HG03159 (cell line): ENCODE results near the gene HCRT.
"Not testable (repeated sequence)": the region's sequence is repeated elsewhere in the genome, so short reads cannot be mapped to it uniquely, and the experiment has no call there.

Experiments
- ATAC-seq: cut with Tn5 transposase; IDR thresholded peaks from one replicate; pipeline ENCODE4 v1.9.1; 2021; ENCODE audit warnings: mild to moderate bottlenecking, moderate library complexity; ENCODE audit not compliant: unreplicated experiment

HCRT gene

GRCh38 chr17:42184713-42185620 is at the start of gene HCRT:
HCRT (minus strand) TSS chr17:42185452; CDS start chr17:42185365, 87 bp downstream.
- ATAC-seq, result no peak

DNA sequence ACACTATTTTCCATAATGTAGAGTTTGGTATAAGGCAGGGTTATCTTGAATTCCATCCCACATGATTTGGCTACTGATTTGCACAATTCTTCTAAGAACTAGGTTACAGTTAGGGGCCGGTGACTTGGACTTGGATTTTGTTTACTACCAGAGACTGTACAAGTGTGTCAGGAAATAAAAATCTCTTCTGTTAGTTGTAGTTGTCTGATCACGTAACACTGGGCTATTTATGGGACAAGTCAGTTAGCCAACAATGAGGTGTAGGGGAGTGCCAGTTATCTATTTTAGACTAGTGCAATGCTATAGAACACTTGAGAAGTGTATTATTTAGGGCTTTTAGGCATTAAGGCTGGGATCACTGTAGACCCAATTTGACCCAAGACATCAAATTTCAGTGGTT is 48.7 kb upstream of the HCRT start:
- ATAC-seq, result no peak

DNA sequence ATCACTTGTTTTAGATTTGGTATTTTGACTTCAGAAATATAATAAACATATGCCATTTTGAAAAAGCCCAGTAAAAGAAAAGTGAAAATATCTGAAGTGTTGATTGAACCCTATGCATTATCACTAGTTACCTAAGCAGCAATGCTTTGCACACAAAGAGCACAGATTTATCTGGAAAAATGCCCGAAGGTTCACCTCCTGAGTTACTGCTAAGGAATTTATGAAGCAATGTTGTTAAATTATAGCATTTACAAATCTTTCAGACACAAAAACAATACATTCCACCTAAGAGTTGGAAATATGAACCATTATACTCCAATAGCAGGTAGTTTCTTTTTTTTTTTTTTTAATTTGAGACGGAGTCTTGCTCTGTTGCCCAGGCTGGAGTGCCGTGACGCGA is 47.9 kb upstream of the HCRT start:
- ATAC-seq, result no peak

- ATAC-seq, result no peak
Observed at GRCh38 chr17:42230225-42230624, 45.0 kb upstream of the HCRT start.

- ATAC-seq, result no peak
Observed at GRCh38 chr17:42227849-42228700, 42.8 kb upstream of the HCRT start.

GRCh38 chr17:42225646-42226045 is 40.4 kb upstream of the HCRT start:
- no peak for ATAC-seq

GRCh38 chr17:42224651-42225050 is 39.4 kb upstream of the HCRT start:
- ATAC-seq, result no peak

- ATAC-seq, result no peak
Observed at GRCh38 chr17:42221886-42222745, 36.9 kb upstream of the HCRT start.

GRCh38 chr17:42219280-42219679 is 34.0 kb upstream of the HCRT start:
- not testable (repeated sequence) for ATAC-seq

GRCh38 chr17:42214156-42214555 is 28.9 kb upstream of the HCRT start:
- no peak for ATAC-seq

GRCh38 chr17:42212382-42212781 is 27.1 kb upstream of the HCRT start:
- no peak for ATAC-seq

GRCh38 chr17:42211921-42212341 is 26.7 kb upstream of the HCRT start:
- not testable (repeated sequence) for ATAC-seq

DNA sequence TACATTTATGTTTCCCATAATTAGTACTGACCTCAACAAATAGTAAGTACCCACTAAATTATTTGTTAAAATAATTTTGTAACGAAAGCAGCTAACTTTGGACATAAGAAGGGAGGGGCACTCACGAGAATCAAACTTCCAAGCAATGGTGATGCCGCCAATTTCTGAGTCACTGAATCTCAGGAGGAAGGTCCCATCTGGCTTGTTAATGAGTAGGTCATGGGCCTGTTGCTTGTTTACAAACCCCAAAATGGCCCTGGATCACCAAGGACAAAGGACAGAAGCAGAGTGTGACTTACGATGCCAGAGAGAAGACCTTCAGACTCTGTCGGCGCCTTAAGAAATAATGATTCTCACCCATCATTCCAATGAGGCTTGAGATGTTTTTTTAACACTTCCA is 24.8 kb upstream of the HCRT start:
- ATAC-seq, result no peak

GRCh38 chr17:42206153-42206612 is 20.9 kb upstream of the HCRT start:
- ATAC-seq, result not testable (repeated sequence)

DNA sequence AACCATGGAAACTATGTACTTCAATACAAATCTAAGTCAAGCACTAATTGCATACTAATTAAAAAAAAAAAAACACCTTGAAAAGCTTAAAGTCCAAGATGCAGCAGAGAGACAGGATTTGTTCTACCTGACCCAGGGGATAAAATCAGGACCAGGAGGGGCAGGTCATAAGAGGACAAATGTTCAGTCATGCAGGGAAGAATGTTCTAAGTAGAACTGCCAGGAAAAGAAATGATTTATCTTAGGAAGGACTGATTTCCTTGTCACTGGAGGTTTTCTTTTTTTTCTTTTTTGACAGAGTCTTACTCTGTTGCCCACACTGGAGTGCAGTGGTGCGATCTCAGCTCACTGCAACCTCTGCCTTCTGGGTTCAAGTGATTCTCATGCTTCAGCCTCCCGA is 18.1 kb upstream of the HCRT start:
- ATAC-seq, result no peak

DNA sequence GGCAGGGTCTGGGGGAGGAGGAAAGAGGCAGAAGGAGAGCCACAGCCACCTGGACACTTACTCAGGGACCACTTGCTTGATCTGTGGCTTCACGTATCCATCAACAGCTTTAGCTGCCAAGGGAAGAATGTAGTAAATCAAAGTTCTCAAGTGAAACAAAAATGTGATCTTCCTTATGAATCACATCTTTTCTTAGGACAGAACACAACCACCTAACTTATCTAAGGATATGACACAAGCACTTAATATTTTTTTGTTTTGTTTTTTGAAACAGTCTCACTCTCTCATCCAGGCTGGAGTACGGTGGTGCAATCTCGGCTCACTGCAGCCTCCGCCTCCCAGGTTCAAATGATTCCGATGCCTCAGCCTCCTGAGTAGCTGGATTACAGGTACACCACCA is 17.4 kb upstream of the HCRT start:
- no peak for ATAC-seq

GRCh38 chr17:42202159-42202558 is 16.9 kb upstream of the HCRT start:
- ATAC-seq, result no peak

DNA sequence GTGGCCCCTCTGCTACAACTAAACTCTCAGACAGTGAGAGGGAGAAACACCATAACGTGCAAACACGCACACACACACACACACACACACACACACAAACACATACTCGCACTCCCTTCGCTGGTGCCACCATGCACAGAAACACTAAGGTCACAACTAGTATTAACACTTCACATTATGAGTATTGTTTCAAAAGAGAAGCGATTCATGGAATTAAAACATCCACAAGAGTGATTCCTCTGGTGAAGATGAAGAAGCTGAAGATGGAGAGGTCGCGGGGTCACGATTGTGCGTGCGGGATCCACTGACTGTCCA is 16.2 kb upstream of the HCRT start:
- no peak for ATAC-seq

- ATAC-seq, result no peak
Observed at GRCh38 chr17:42200706-42201457, 15.6 kb upstream of the HCRT start.

- ATAC-seq, result no peak
Observed at GRCh38 chr17:42199416-42200011, 14.3 kb upstream of the HCRT start.
